HepG2 (cell line): ENCODE data around the gene NEDD4L. TPM values are rescaled to one million over a fixed set of nuclear protein-coding genes. Genes with fewer than 3 reads are reported as not detected.

Experiments
- ARNT ChIP-seq: fragments of 450-650 bp; IDR thresholded peaks from 2 replicates; pipeline ENCODE4 v1.6.1; 2017
- BCL6 ChIP-seq: IDR thresholded peaks from 2 replicates; pipeline ENCODE4 v1.6.1; 2016; ENCODE audit warnings: missing genetic modification reagents, missing compliant biosample characterization
- HHEX ChIP-seq: IDR thresholded peaks from 2 replicates; pipeline ENCODE4 v1.6.1; 2016; ENCODE audit warnings: control low read depth
- HNF4A ChIP-seq: sonication (generic); formaldehyde crosslinking; IDR thresholded peaks from 2 replicates; pipeline ENCODE4 v1.4.0; 2020; ENCODE audit warnings: missing genetic modification reagents
- IKZF4 ChIP-seq: sonication (generic); formaldehyde crosslinking; IDR thresholded peaks from 2 replicates; pipeline ENCODE4 v1.5.1; 2020; ENCODE audit warnings: borderline replicate concordance, mild to moderate bottlenecking, low read depth, missing genetic modification reagents; ENCODE audit errors: not compliant biosample characterization
- JUND ChIP-seq: sonication (generic); formaldehyde crosslinking; IDR thresholded peaks from 2 replicates; pipeline ENCODE4 v1.8.0; 2022; ENCODE audit warnings: mild to moderate bottlenecking, missing genetic modification reagents
- KLF15 ChIP-seq: sonication (generic); formaldehyde crosslinking; IDR thresholded peaks from 2 replicates; pipeline ENCODE4 v1.8.1; 2023; ENCODE audit warnings: borderline replicate concordance, mild to moderate bottlenecking, inconsistent platforms, missing genetic modification reagents, mixed read lengths
- MIXL1 ChIP-seq: IDR thresholded peaks from 2 replicates; pipeline ENCODE4 v1.6.1; 2016
- NR2F6 ChIP-seq, 2 experiments: IDR thresholded peaks; 2 replicates each; pipeline ENCODE4 v1.6.1; 2016; ENCODE audit warnings: antibody characterized with exemption in 1 of 2, mild to moderate bottlenecking in 1 of 2
- PAXIP1 ChIP-seq: sonication (generic); formaldehyde crosslinking; conservative IDR thresholded peaks from 2 replicates; pipeline ENCODE4 v1.4.0; 2020; ENCODE audit warnings: mild to moderate bottlenecking, missing genetic modification reagents, moderate library complexity
- PRPF4 ChIP-seq: fragments of 200-400 bp; formaldehyde crosslinking; IDR thresholded peaks from 2 replicates; pipeline ENCODE4 v1.6.1; 2016; ENCODE audit warnings: low read length, low read depth; ENCODE audit not compliant: poor library complexity, severe bottlenecking
- RARA ChIP-seq: IDR thresholded peaks from 2 replicates; pipeline ENCODE4 v1.6.1; 2016; ENCODE audit warnings: missing genetic modification reagents, missing compliant biosample characterization
- SAP130 ChIP-seq: IDR thresholded peaks from 2 replicates; pipeline ENCODE4 v1.6.1; 2016; ENCODE audit warnings: low read depth
- SOX6 ChIP-seq, 2 experiments: fragments of 450-650 bp in 1 of 2; sonication (generic) in 1 of 2; formaldehyde crosslinking in 1 of 2; IDR thresholded peaks; 2 replicates each; pipeline versions ENCODE4 v1.4.0 to v1.6.1; 2017 to 2020; ENCODE audit warnings: antibody characterized with exemption in 1 of 2, mild to moderate bottlenecking in 1 of 2, missing genetic modification reagents in 1 of 2
- SRSF4 ChIP-seq: fragments of 200-400 bp; formaldehyde crosslinking; IDR thresholded peaks from one replicate; pipeline ENCODE4 v1.6.1; 2018; ENCODE audit warnings: mild to moderate bottlenecking, low read depth, low read length, moderate library complexity; ENCODE audit not compliant: poor library complexity, severe bottlenecking
- TEAD3 ChIP-seq: optimal IDR thresholded peaks from 2 replicates; pipeline ENCODE3; 2016; ENCODE audit warnings: borderline replicate concordance
- THAP11 ChIP-seq: IDR thresholded peaks from 2 replicates; pipeline ENCODE4 v1.6.1; 2016; ENCODE audit warnings: missing biosample characterization, missing genetic modification reagents
- ZBTB7B ChIP-seq: sonication (generic); formaldehyde crosslinking; IDR thresholded peaks from 2 replicates; pipeline ENCODE4 v1.4.0; 2020; ENCODE audit warnings: missing genetic modification reagents
- ZNF160 ChIP-seq: sonication (generic); formaldehyde crosslinking; IDR thresholded peaks from 2 replicates; pipeline ENCODE4 v1.8.0; 2022; ENCODE audit warnings: mild to moderate bottlenecking, inconsistent platforms, missing genetic modification reagents
- ZNF292 ChIP-seq: sonication (generic); formaldehyde crosslinking; IDR thresholded peaks from 2 replicates; pipeline ENCODE4 v1.8.1; 2022; ENCODE audit warnings: mild to moderate bottlenecking, low read depth, missing genetic modification reagents, borderline replicate concordance
- ZNF597 ChIP-seq: sonication (generic); formaldehyde crosslinking; IDR thresholded peaks from 2 replicates; pipeline ENCODE4 v1.5.0; 2020; ENCODE audit warnings: missing genetic modification reagents
- ZNF83 ChIP-seq: sonication (generic); formaldehyde crosslinking; IDR thresholded peaks from 2 replicates; pipeline ENCODE4 v1.4.0; 2020; ENCODE audit warnings: missing genetic modification reagents, mild to moderate bottlenecking, borderline replicate concordance
- ZXDC ChIP-seq: sonication (generic); formaldehyde crosslinking; IDR thresholded peaks from 2 replicates; pipeline ENCODE4 v1.5.0; 2020; ENCODE audit warnings: mild to moderate bottlenecking, missing genetic modification reagents
- polyA plus RNA-seq, 8 experiments: library from polyadenylated mRNA; depleted of rRNA in 3 of 8; stranded (reverse) in 7 of 8; unstranded in 1 of 8; fragments of >200 nt; fragmentation: Illumina TruSeq in 4 of 8; extraction: Trizol in 4 of 8; gene quantifications; 2 replicates each; pipeline versions ENCODE4 v1.2.1 to v1.2.3, GENCODE V29; 2011 to 2016; ENCODE audit warnings: low read depth in 4 of 8, missing spikeins in 1 of 8, mixed read lengths in 1 of 8; ENCODE audit not compliant: insufficient read depth in 1 of 8
- total RNA-seq, 5 experiments: library from RNA; depleted of rRNA; stranded (reverse); fragments of >200 nt; fragmentation: Illumina TruSeq; extraction: Trizol; gene quantifications; 2 replicates each; pipeline ENCODE4 v1.2.3, GENCODE V29; 2016; ENCODE audit warnings: low read depth in 1 of 5

NEDD4L gene
- total and polyA plus RNA-seq, 2 of the 13 experiments (the other 11 are each of a cell fraction or from before 2014, with no cell fraction given) = 168 to 390 TPM

GRCh38 chr18:58128381-58129374 lies 84.7 kb downstream of the NEDD4L start (continued):
- TF ChIP-seq SAP130 (CRISPR knock-in tag) (peak; percentile 66), TEAD3 (CRISPR knock-in tag) (peak; percentile 24), ZNF292 (CRISPR knock-in tag) (peak; percentile 41; the same call in 1 of the 2 replicates), PAXIP1 (CRISPR knock-in tag) (peak; percentile 56), ZNF83 (no peak), THAP11 (CRISPR knock-in tag) (no peak), PRPF4 (no peak), IKZF4 (no peak), SOX6 (IDR thresholded peaks at IDR 0.05) (no peak), SOX6 (CRISPR knock-in tag; IDR thresholded peaks at IDR 0.05) (peak; percentile 40; the same call in 1 of the 2 replicates), ZXDC (CRISPR knock-in tag) (no peak), SRSF4 (no peak), JUND (CRISPR knock-in tag) (no peak), BCL6 (CRISPR knock-in tag) (peak; percentile 34; the same call in 1 of the 2 replicates), MIXL1 (CRISPR knock-in tag) (0 out of 2 replicates have a peak, but pooled peaks have one; percentile 18), HNF4A (peak; percentile 51), KLF15 (CRISPR knock-in tag) (no peak), ZNF597 (no peak), HHEX (no peak), RARA (CRISPR knock-in tag) (peak; percentile 67), ZNF160 (CRISPR knock-in tag) (no peak), NR2F6 (IDR thresholded peaks at IDR 0.05) (0 out of 2 replicates have a peak, but pooled peaks have one; percentile 20), NR2F6 (CRISPR knock-in tag; IDR thresholded peaks at IDR 0.05) (no peak), ZBTB7B (no peak), ARNT (no peak)
